Adrenal gland (tissue), 5 donors: Measurements from ENCODE around the gene CMTM4.

Experiments used
- CTCF ChIP-seq, 6 experiments: fragments of 450-650 bp in 4 of 6; fragments of 200-600 bp in 2 of 6; sonication (generic) in 1 of 6; IDR thresholded peaks; 1 replicate in 5 of 6; 2 replicates in 1 of 6; pipeline versions ENCODE4 v1.5.1 to v1.8.0; 2016 to 2021; ENCODE audit warnings: antibody characterized with exemption in 6 of 6, mild to moderate bottlenecking in 2 of 6, moderate library complexity in 1 of 6
- POLR2A ChIP-seq, 2 donors: fragments of 450-650 bp; IDR thresholded peaks; one replicate each; pipeline ENCODE4 v1.6.1; 2017; ENCODE audit warnings: antibody characterized with exemption in 2 of 2, mild to moderate bottlenecking in 2 of 2, moderate library complexity in 1 of 2
- donor health status: DM: no; HTN: no; CAD: no.

DNA sequence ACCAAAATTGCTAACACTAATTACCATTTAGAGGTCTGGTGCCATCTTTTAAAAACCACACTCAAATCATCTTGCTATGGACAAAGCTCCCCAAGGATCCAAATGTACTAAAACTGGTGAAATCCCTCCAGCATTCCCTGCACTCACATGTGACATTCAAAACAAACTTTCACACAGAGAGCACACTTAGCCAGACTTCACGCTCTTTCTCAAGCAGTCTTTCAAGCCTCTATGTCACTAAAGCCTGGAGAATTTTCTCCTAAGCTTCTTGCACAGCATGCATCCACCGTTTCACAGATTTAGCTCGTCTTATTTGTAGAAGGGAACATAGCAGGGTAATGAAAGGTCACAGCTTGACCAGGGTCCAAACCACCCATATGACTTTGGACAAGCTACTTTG is 72.8 kb downstream of the CMTM4 start:
- TF ChIP-seq CTCF (IDR thresholded peaks at IDR 0.05) (no peak), POLR2A (IDR thresholded peaks at IDR 0.05) (no peak)
